Heart left ventricle (tissue), 13 donors: ENCODE measurements around the gene ADAM19.

Experiments used
- POLR2A ChIP-seq, 2 donors: fragments of 450-650 bp; IDR thresholded peaks; one replicate each; pipeline ENCODE4 v1.6.1; 2017; ENCODE audit warnings: antibody characterized with exemption in 2 of 2, mild to moderate bottlenecking in 2 of 2, moderate library complexity in 2 of 2
- TF ChIP-seq, protein P1 (sequence below), 12 donors: fragments of 200-600 bp; sonication (generic) in 4 of 12; IDR thresholded peaks; one replicate each; pipeline versions ENCODE4 v1.5.0 to v1.8.0; 2018 to 2022; ENCODE audit warnings: antibody characterized with exemption in 12 of 12, mild to moderate bottlenecking in 5 of 12
- donor health status: ischemic (EF 13 %, LVEDD 7.1; RV severe dilation, severe dysfunction).
- donor health status: DM: no; HTN: yes; CAD: no.
- donor health status: DM: no; HTN: no; CAD: no.
- donor health status: ischemic (EF 25% LVEDD 6.9; RV normal size, moderate dysfunction).
- donor health status: ischemic (EF 25% LVEDD 5.7; RV mildly dilated, moderate dysfunction).
- donor health status: ischemic (EF 35%, LVEDD 5.7; RV mildly dilated, moderate dysfunction).
- donor health status: nonischemic (EF 11% LVEDD 7.7; RV severe dilation, severe dysfunction).
- donor health status: DM: yes; HTN: yes; CAD: no.
- donor health status: PGD.
- donor health status: ischemic (EF 29% LVEDD 5.4; RV normal size, mild dysfunction).
- donor health status: nonischemic (EF 23%, LVEDD 6.1; RV moderate dilation, normal function).

DNA sequence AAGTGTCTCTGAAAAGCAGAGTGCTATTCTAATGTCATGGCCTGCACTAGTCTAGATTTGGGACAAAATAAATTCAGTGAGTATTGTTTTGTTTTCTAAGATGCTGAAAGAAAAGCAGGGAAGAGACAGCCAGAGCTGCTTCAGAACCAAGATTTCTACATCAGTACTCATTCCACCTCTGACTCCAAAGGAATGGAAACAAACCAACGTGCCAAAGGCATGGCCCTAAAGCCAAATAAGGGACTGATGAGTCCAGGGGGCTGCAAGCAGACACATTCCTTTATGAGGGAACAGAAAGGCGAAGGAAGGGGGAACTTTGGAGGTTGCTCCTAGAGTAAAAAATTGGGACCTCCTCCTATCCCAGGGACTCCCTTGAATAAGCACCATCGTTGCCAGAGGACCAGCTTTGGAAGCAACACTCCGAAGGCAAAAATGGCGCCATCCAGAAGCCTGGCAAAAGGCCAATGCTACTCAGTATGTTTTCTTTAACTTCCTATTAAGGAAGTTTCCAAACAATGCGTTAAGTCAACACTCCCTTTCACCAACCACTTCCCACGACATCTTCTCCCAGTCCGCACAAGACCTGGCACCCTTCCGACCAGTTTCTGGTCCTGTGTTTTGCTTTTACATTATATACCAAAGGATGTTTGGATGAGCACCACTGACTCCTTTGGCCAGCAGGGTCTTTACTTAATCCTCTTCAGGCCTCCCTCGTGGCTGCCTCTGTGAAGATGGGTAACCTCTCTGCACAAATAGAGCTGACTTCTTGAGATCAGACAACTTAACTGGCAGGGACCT is 31.6 kb downstream of the ADAM19 start:
- TF ChIP-seq, protein P1, sequence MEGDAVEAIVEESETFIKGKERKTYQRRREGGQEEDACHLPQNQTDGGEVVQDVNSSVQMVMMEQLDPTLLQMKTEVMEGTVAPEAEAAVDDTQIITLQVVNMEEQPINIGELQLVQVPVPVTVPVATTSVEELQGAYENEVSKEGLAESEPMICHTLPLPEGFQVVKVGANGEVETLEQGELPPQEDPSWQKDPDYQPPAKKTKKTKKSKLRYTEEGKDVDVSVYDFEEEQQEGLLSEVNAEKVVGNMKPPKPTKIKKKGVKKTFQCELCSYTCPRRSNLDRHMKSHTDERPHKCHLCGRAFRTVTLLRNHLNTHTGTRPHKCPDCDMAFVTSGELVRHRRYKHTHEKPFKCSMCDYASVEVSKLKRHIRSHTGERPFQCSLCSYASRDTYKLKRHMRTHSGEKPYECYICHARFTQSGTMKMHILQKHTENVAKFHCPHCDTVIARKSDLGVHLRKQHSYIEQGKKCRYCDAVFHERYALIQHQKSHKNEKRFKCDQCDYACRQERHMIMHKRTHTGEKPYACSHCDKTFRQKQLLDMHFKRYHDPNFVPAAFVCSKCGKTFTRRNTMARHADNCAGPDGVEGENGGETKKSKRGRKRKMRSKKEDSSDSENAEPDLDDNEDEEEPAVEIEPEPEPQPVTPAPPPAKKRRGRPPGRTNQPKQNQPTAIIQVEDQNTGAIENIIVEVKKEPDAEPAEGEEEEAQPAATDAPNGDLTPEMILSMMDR (IDR thresholded peaks at IDR 0.05) = no peak
- TF ChIP-seq POLR2A (IDR thresholded peaks at IDR 0.05) = no peak
